Fibroblast of pulmonary artery (primary cell): ENCODE measurements around the gene ZNF691.
"Not testable (repeated sequence)": the region's sequence is repeated elsewhere in the genome, so short reads cannot be mapped to it uniquely, and the experiment has no call there.

ENCODE experiments used
- DNase-seq: peaks from one replicate; pipeline ENCODE4 v3.0.0-alpha.2; 2010; ENCODE audit warnings: low read depth
- H3K4me3 ChIP-seq: replicated peaks from 2 replicates; pipeline ENCODE4 v1.5.1; 2011; ENCODE audit warnings: low read depth, mild to moderate bottlenecking, control low read depth, low read length, moderate library complexity
- TF ChIP-seq, protein P1 (sequence below): IDR thresholded peaks from 2 replicates; pipeline ENCODE4 v1.5.1; 2011; ENCODE audit warnings: mild to moderate bottlenecking, control low read depth, low read length, inconsistent platforms; ENCODE audit errors: missing control alignments

The ZNF691 gene

DNA sequence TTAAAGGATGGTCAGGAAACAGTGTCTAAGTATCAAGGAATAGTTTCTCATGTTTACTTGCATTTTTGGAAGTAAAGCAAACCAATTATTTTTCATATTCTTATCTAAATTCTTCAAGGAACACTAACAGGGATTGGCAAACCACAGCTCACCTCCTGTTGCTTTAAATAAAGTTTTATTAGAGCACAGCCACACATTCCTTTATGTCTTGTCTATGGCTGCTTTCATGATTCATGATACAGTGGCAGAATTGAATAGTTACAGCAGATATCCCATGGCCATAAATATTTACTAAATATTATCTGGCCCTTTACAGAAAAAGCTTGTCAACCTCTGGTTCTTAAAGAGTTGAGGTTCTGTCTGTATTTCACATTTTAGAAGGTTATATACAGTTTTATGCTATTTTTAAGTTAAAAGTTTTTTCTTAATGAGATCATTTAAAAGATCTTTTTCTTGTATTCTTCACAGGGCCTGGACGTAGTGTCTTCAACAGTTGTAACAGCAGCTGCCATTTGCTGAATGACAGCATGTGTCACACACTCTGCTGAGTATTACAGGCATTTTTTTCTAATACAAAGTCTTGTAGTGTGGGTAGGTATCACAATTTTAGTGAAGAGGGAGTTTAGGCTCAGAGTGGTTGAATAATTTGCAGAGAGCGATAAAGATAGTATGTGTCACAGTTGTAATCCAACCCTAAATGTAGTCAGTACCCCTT is 2.6 kb downstream of the ZNF691 start:
- TF ChIP-seq, protein P1, sequence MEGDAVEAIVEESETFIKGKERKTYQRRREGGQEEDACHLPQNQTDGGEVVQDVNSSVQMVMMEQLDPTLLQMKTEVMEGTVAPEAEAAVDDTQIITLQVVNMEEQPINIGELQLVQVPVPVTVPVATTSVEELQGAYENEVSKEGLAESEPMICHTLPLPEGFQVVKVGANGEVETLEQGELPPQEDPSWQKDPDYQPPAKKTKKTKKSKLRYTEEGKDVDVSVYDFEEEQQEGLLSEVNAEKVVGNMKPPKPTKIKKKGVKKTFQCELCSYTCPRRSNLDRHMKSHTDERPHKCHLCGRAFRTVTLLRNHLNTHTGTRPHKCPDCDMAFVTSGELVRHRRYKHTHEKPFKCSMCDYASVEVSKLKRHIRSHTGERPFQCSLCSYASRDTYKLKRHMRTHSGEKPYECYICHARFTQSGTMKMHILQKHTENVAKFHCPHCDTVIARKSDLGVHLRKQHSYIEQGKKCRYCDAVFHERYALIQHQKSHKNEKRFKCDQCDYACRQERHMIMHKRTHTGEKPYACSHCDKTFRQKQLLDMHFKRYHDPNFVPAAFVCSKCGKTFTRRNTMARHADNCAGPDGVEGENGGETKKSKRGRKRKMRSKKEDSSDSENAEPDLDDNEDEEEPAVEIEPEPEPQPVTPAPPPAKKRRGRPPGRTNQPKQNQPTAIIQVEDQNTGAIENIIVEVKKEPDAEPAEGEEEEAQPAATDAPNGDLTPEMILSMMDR = no peak
- DNase-seq = no peak
- no peak overlapping the region for H3K4me3 ChIP-seq

DNA sequence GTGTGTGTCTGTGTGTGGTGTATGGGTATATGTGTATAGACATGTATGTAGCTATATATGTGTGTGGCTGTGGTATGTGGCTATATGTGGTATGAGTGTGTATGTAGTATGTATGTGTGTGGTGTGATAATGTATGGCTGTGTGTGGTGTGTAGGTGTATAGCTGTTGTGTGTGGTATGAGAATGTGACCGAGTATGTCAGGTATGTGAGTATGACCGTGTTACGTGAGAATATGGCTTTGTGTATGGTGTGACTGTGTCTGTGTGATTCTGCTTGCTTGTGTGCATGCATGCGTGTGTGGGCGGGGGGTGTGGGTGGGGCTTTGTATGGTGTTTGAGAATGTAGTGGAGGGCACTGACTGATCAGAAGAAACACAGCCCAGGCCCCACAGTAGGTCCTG is 3.5 kb downstream of the ZNF691 start:
- TF ChIP-seq, protein P1 = no peak
- H3K4me3 ChIP-seq = no peak overlapping the region
- no peak for DNase-seq

DNA sequence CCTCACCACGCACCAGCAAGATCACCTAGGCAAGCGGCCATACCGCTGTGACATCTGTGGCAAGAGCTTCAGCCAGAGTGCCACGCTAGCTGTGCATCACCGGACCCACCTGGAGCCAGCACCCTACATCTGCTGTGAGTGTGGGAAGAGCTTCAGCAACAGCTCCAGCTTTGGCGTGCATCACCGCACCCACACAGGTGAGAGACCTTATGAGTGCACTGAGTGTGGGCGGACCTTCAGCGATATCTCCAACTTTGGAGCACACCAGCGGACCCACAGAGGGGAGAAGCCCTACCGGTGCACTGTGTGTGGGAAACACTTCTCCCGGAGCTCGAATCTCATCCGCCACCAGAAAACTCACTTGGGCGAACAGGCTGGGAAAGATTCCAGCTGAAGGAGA is 5.0 kb downstream of the ZNF691 start:
- TF ChIP-seq, protein P1 = no peak

DNA sequence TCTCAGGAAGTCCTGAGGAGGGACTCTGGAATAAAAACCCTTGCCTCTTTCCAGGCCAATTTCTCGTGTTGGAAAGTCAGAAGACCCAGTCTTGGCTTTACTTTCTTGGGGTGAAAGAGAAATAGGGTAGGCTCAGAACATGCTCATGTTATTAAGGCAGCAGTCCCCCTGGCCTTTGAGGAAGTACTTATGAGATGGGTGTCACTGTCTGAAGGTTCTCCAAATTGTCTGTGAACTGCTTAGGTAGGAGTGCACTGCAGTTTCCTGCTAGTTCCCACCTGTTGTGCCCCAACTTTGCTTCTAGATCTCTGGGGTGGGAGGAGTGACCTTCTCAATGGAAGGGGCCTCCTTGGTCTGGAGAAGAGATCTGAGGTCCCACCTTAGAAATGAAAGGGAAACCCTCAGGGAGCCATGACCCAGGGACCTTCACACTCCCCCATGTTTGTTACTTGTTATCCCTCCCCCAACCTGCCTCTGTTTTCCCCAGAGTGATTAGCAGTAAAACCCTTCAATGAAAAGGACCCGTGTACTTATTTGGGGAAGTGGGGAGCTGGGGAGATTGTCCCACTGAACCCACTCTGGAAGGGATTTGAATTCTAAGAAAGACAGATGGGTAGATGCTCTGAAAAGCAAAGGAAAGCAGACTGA is 5.7 kb downstream of the ZNF691 start:
- H3K4me3 ChIP-seq = no peak overlapping the region
- DNase-seq = no peak
- TF ChIP-seq, protein P1 = no peak

More for the DNA sequence above, 5.0 kb downstream of the ZNF691 start:
- H3K4me3 ChIP-seq = no peak overlapping the region
- no peak for DNase-seq

DNA sequence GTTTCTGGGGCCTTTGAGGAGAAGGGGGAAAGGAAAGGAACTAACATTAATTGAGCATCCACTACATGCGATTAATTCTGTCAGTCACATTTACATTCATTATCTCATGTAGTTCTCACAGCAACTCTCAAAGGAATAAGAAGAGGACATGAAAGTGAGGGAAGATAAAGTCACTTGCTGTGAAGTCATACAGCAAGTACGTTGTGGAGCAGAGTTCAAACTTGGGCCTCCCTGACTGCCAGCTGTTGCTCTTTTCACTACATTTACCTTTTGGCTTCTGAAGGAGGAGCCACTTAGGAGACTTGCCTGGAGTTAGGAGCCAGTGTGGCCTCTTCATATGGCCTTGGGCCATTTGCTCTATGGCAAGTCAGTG is 6.2 kb downstream of the ZNF691 start:
- TF ChIP-seq, protein P1 = no peak
- DNase-seq = no peak
- H3K4me3 ChIP-seq = no peak overlapping the region

DNA sequence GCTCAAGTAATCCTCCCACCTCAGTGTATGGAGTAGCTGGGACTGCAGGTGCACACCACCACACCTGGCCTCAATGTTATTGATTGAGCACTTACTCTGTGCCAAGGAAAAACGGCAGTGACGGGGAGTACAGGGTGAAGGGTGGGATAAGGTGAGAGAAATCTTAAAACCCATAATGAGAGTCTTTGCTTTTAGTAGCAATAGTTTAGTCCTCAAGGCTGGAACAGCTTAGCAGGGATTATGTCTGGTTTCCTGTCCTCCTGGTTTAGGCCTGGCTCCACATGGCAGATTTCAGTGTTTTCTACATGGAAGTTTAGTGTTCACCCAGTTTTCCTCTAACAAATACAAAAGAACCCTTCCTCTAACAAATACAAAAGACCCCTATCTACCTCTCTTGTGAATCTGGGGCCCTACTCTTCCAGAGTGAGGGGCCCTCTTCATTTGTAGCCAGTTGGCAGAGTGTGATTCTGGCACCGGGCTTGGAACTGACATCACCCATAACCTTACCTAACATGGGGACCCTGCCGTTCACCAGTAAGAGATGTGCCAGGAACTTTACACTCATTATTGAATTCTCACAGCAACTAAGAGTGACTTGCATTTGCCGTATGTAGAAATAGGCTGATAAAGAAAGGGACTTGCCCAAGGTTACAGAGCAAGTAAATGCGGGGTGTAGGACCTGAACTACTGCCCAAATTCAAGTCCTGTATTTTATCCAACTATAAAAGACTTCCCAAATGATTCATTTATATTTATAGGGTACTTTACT is 6.9 kb downstream of the ZNF691 start:
- H3K4me3 ChIP-seq = no peak overlapping the region
- TF ChIP-seq, protein P1 = no peak
- DNase-seq = no peak

DNA sequence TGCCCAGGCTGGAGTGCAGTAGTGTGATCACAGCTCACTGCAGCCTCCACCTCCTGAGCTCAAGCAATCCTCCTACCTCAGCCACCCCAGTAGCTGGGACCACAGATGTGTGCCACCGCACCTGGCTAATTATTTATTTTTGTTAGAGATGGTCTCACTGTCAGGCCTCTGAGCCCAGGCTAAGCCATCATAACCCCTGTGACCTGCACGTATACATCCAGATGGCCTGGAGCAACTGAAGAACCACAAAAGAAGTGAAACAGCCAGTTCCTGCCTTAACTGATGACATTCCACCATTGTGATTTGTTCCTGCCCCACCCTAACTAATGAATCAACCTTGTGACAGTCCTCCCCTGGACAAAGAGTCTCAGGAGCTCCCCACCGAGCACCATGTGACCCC is 10.1 kb downstream of the ZNF691 start:
- not testable (repeated sequence) for H3K4me3 ChIP-seq, DNase-seq

DNA sequence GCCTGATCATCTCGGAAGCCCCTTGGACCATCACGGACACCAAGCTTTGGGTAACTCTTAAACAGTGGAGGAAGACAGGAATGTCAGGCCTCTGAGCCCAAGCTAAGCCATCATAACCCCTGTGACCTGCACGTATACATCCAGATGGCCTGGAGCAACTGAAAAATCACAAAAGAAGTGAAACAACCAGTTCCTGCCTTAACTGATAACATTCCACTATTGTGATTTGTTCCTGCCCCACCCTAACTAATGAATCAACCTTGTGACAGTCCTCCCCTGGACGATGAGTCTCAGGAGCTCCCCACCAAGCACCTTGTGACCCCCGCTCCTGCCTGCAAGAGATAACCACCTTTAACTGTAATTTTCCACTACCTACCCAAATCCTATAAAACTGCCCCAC is 13.0 kb downstream of the ZNF691 start:
- not testable (repeated sequence) for H3K4me3 ChIP-seq, DNase-seq
